Renal pelvis (tissue), 12 donors: ENCODE measurements around the gene COQ10B. TPM values are rescaled to one million over a fixed set of nuclear protein-coding genes. Genes with fewer than 3 reads are reported as not detected.
"Not testable (repeated sequence)": the region's sequence is repeated elsewhere in the genome, so short reads cannot be mapped to it uniquely, and the experiment has no call there.

Source experiments
- DNase-seq: peaks from one replicate; pipeline ENCODE4 v3.0.0-alpha.2; 2013
- long read RNA-seq, 16 experiments: transcript quantifications; one replicate each; lab custom pipeline, GENCODE V29; 2026
- polyA plus RNA-seq, 3 donors: library from polyadenylated mRNA; unstranded; fragments of 120-200 nt; gene quantifications; one replicate each; pipeline ENCODE4 v1.2.1, GENCODE V29; 2013; ENCODE audit not compliant: insufficient read length in 3 of 3

COQ10B gene
- 10 to 100 TPM; 11.4 to 15.5 (median 13.0) TPM for polyA plus RNA-seq
- long read RNA-seq, donor 1, transcript COQ10B-201 (5 exons, 2,239 nt): major isoform, 10 of 2,115 reads
- long read RNA-seq, donor 1, partial matches to known transcripts: 1,941 of 2,115 reads
- long read RNA-seq, donor 1, other reads (novel, unspliced or antisense): 164 of 2,115 reads
- long read RNA-seq, donor 2, transcript COQ10B-201 (5 exons, 2,239 nt): major isoform, 6 of 6 reads
- long read RNA-seq, donor 2, partial matches to known transcripts: 0 of 6 reads
- long read RNA-seq, donor 2, other reads (novel, unspliced or antisense): 0 of 6 reads
- long read RNA-seq, donor 3, transcript COQ10B-201 (5 exons, 2,239 nt): major isoform, 6 of 1,300 reads
- long read RNA-seq, donor 3, partial matches to known transcripts: 1,201 of 1,300 reads
- long read RNA-seq, donor 3, other reads (novel, unspliced or antisense): 93 of 1,300 reads
- long read RNA-seq, donor 4, transcript COQ10B-201 (5 exons, 2,239 nt): major isoform, 6 of 6 reads
- long read RNA-seq, donor 4, partial matches to known transcripts: 0 of 6 reads
- long read RNA-seq, donor 4, other reads (novel, unspliced or antisense): 0 of 6 reads
- long read RNA-seq, donor 5, partial matches to known transcripts: 0 of 1 reads
- long read RNA-seq, donor 5, other reads (novel, unspliced or antisense): 0 of 1 reads
- long read RNA-seq, donor 6, transcript COQ10B-201 (5 exons, 2,239 nt): major isoform, 6 of 1,478 reads
- long read RNA-seq, donor 6, partial matches to known transcripts: 1,296 of 1,478 reads
- long read RNA-seq, donor 6, other reads (novel, unspliced or antisense): 176 of 1,478 reads
- long read RNA-seq, donor 7, transcript COQ10B-201 (5 exons, 2,239 nt): major isoform, 16 of 16 reads
- long read RNA-seq, donor 7, partial matches to known transcripts: 0 of 16 reads
- long read RNA-seq, donor 7, other reads (novel, unspliced or antisense): 0 of 16 reads
- long read RNA-seq, donor 8, transcript COQ10B-201 (5 exons, 2,239 nt): major isoform, 8 of 257 reads
- long read RNA-seq, donor 8, partial matches to known transcripts: 219 of 257 reads
- long read RNA-seq, donor 8, other reads (novel, unspliced or antisense): 30 of 257 reads
- long read RNA-seq, donor 9, transcript COQ10B-201 (5 exons, 2,239 nt): major isoform, 12 of 1,456 reads
- long read RNA-seq, donor 9, partial matches to known transcripts: 1,277 of 1,456 reads
- long read RNA-seq, donor 9, other reads (novel, unspliced or antisense): 166 of 1,456 reads
- long read RNA-seq, donor 10, partial matches to known transcripts: 0 of 2 reads
- long read RNA-seq, donor 10, other reads (novel, unspliced or antisense): 0 of 2 reads
- long read RNA-seq, donor 11, transcript COQ10B-201 (5 exons, 2,239 nt): major isoform, 6 of 16 reads
- long read RNA-seq, donor 11, partial matches to known transcripts: 10 of 16 reads
- long read RNA-seq, donor 11, other reads (novel, unspliced or antisense): 0 of 16 reads
- long read RNA-seq, donor 12, transcript COQ10B-201 (5 exons, 2,239 nt): major isoform, 14 of 1,742 reads
- long read RNA-seq, donor 12, partial matches to known transcripts: 1,433 of 1,742 reads
- long read RNA-seq, donor 12, other reads (novel, unspliced or antisense): 295 of 1,742 reads
- long read RNA-seq, donor 13, transcript COQ10B-201 (5 exons, 2,239 nt): major isoform, 9 of 9 reads
- long read RNA-seq, donor 13, partial matches to known transcripts: 0 of 9 reads
- long read RNA-seq, donor 13, other reads (novel, unspliced or antisense): 0 of 9 reads
- long read RNA-seq, donor 14: 0 reads
- long read RNA-seq, donor 15, transcript COQ10B-201 (5 exons, 2,239 nt): major isoform, 14 of 2,059 reads
- long read RNA-seq, donor 15, partial matches to known transcripts: 1,690 of 2,059 reads
- long read RNA-seq, donor 15, other reads (novel, unspliced or antisense): 354 of 2,059 reads
- long read RNA-seq, donor 16, transcript COQ10B-201 (5 exons, 2,239 nt): major isoform, 10 of 1,168 reads
- long read RNA-seq, donor 16, partial matches to known transcripts: 1,149 of 1,168 reads
- long read RNA-seq, donor 16, other reads (novel, unspliced or antisense): 9 of 1,168 reads

DNA sequence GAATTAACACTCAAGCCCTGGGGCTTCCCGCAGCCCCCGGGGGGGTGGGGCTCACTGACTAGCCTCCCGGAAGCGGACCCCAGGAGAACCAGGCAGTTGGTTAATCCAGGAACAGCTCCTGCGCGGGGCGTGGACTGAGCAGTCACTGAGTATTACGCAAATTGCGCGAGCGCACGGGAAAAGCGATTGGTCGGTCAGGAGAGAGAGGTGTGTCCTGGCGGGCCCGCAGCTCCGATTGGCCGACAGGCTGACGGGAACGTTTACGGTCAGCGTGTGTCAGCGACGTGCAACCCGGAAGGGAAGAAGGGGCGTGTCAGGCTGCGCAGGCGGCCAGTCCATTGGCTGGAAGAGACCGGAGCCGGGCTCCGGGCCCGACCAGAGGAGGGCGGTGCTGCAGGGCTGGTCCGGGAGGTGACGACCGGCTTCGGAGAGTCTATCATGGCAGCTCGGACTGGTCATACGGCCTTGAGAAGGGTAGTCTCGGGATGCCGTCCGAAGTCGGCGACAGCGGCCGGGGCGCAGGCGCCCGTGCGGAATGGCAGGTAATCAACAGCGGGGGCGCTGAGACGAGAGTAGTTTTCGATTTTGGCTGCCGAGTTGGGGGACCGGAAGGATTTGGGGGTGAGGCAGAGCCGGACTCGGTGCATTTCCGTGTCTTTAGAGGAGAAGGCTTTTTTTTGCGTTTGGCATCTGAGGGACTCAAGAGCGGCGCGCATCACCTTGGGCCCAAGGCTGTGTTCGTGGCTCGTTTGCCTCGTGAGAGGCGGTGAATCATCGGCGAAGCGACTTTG, at the start of gene COQ10B:
Gene COQ10B (plus strand): TSS at position 430 of the 791 bp plus-strand sequence. CDS start 9 bp downstream, at position 439.
- DNase-seq: peak; percentile 99

GRCh38 chr2:197405582-197405981, 47.8 kb upstream of the COQ10B start:
- no peak for DNase-seq

GRCh38 chr2:197414039-197414438, 39.3 kb upstream of the COQ10B start:
- no peak for DNase-seq

GRCh38 chr2:197414515-197414914, 38.8 kb upstream of the COQ10B start:
- no peak for DNase-seq

GRCh38 chr2:197416268-197416667, 37.1 kb upstream of the COQ10B start:
- DNase-seq: no peak

DNA sequence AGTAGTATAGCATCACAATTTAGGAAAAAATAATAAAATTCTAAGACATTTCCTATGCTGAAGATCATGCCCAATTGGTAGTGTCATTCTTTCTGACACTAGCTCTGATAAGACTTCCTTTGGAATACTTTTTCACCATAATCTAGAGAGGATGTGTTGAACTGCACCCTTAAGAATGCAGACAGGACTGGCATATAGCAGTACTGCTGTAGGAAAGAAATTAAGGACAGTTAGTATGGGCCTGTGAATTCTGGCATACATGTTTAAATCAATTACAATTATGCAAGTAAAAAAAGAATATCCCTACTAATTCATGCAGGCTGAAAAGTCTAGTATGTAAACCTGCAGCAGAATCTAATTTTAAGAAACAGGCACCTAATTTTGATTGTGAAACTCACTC, 33.9 kb upstream of the COQ10B start:
- DNase-seq: no peak

DNA sequence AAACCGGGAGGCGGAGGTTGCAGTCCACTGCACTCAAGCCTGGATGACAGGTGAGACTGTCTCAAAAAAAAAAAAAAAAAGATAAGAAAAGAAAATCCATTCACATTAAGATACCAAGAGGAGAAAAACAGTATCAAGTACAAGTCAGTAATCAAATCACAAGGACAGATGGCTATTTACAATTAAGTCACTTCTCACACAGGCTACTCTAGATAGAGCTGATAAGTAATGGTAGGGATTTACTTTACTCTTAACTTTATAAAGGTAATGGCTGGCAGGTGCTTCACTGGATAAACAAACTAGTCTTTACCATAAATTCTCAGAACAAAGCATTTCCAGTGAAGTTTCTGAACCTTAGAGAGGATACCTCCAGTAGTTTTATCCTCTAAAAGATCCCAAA, 30.0 kb upstream of the COQ10B start:
- DNase-seq: no peak

- no peak for DNase-seq
Observed at GRCh38 chr2:197425550-197425949, 27.8 kb upstream of the COQ10B start.

GRCh38 chr2:197426723-197427603, 26.4 kb upstream of the COQ10B start:
- DNase-seq: no peak

- no peak for DNase-seq
Observed at GRCh38 chr2:197427986-197428385, 25.4 kb upstream of the COQ10B start.

- DNase-seq: no peak
Observed at GRCh38 chr2:197431858-197432257, 21.5 kb upstream of the COQ10B start.

DNA sequence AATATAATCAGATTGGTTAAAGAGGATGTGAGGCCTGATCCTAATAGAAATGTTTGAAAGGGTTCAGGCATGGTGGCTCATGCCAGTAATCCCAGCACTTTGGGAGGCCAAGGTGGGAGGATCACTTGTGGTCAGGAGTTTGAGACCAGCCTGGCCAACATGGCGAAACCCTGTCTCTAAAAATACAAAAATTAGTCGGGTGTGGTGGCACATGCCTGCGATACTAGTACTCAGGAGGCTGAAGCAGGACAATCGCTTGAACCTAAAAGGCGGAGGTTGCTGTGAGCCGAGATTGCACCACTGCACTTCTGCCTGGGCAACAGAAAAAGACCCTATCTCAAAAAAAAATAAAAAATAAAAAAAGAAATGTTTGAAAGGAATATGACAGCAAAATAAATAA, 20.8 kb upstream of the COQ10B start:
- DNase-seq: not testable (repeated sequence)

DNA sequence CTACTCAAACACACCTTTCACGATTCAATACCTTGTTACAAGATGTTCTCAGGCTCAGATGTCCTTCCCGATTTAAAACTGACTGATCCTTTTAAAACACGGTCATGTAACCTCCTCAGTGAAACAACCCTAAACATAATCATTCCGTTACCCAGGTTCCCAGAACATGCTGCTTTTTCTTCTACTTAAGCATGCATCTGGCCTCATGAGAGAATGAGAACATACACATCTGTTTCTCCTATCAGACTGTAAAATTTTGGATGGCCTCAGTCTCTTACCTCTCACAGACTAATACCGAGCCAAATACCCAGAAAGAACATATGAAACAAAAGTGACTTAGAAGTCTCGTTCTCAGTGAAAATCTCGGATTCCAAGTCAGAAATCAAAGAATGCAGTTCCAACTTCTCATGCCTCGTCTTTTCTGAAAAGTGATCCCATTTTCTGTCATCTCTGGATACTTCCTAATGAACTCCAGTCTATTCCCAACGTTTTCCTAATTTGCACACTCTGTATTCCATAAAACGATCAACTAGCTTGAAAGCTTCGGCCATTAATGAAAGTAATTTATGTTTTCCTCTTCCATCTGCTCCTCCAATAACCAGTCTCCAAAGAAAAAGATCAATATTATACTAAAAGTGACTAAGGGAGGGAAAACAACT, 19.4 kb upstream of the COQ10B start:
- DNase-seq: no peak

DNA sequence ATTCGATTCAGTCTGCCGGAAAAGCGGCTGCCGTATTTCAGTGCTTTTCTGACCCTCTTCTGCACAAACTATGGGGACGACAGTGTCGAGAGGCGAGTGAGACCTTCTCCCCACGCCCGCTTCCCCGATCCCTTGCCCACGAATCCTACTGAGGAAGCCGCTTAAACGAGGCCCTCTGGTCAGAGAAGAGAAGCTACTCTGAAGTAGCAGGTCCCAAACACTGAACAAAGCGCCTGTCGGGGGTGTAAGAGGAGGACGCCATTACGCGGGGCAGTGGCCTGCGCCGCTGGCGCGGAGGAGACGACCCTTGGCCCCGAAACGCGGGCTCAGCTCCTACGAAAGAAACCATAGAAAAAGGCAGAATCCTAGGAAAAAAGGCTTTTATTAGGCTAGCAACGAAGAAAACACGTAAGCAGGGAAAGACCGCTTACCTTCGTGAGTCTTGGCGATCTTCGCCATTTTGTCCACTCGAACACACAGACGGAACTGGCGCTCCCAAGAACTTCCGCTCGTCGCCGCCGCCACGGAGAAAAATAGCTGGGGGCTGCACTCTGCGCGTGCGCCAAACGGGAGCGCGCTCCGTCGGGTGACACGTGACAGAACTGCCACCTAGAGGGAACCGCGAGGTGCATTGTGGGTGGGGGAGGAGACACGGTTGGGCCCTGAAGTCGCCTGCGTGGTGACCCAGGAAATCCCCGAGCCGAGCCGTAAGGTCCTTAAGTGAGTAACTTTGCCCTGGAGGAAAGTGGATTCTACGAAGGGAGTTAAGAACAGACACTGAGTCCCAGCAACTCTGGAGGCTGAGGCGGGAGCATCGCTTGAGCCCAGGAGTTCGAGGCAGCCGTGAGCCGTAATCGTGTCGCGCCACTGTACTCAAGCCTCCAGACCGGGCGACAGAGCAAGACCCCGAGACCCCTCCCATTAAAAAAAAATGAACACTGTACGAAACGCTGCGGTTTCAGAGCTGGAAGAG, 18.5 kb upstream of the COQ10B start, which contains the start of gene SF3B1:
Gene SF3B1 (minus strand): TSS at position 488 of the 973 bp plus-strand sequence. CDS start 29 bp downstream, at position 459.
- peak; percentile 98 for DNase-seq

DNA sequence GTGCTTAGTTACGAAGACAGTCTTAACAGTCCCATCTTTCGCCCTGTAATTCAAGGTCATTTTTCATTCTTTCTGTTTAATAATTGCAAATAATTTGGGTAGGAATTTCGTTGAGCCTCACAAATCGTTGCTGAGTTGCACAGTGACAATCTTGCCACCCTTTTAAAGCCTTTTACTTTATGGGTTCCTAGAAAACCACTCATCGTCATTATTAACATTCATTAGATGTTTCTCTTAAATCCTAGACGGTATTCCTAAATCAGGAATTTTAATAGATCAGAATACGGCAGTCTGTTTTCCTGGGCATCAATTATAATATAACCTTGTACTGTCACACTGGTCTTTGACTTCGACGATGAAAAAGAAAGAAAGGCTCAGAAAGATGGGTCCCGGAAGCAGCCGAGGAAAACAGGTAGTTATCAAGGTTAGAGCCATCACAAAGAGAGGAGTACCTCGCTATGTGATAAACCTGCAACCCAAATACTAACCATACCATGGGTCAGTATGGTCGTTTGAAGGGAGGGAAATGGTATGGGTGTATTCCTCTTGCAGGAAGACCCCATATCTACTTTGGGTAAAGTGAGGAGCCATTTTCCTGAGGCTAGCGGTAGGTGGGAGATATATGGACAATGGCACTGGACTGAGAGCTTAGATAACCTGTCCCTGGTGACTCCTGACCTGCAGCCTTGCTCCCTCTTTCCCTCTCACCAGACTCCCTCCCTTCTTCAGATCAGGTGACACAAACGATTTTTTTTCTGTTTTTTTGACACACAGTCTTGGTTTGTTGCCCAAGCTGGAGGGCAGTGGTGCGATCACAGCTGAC, 17.5 kb upstream of the COQ10B start:
- no peak for DNase-seq
